GM23248 (cell line): Measurements from ENCODE around the gene FGF22. TPM values are rescaled to one million over a fixed set of nuclear protein-coding genes. Genes with fewer than 3 reads are reported as not detected.

Experiments used
- DNase-seq: peaks from one replicate; pipeline ENCODE4 v3.0.0-alpha.2; 2015
- H2AFZ ChIP-seq: fragments of 200-600 bp; sonication (generic); 2 replicates; pipeline ENCODE4 v1.6.1; 2016; ENCODE audit warnings: antibody characterized with exemption
- H3F3A ChIP-seq: fragments of 200-600 bp; sonication (generic); 2 replicates; pipeline ENCODE4 v1.6.1; 2016; ENCODE audit warnings: mild to moderate bottlenecking, antibody characterized with exemption, mixed run types; ENCODE audit not compliant: insufficient read depth
- H3K27ac ChIP-seq: fragments of 200-600 bp; sonication (generic); 2 replicates; pipeline ENCODE4 v1.5.1; 2016; ENCODE audit warnings: mild to moderate bottlenecking
- H3K27me3 ChIP-seq: fragments of 200-600 bp; sonication (generic); replicated peaks from 2 replicates; pipeline ENCODE4 v1.6.1; 2016; ENCODE audit warnings: mild to moderate bottlenecking; ENCODE audit not compliant: insufficient read depth
- H3K36me3 ChIP-seq: fragments of 200-600 bp; sonication (generic); 2 replicates; pipeline ENCODE4 v1.6.1; 2016; ENCODE audit warnings: low read depth, mild to moderate bottlenecking
- H3K4me1 ChIP-seq: fragments of 200-600 bp; sonication (generic); 2 replicates; pipeline ENCODE4 v1.6.1; 2016; ENCODE audit warnings: mild to moderate bottlenecking; ENCODE audit not compliant: insufficient read depth
- H3K4me2 ChIP-seq: fragments of 200-600 bp; sonication (generic); one replicate; pipeline ENCODE4 v1.6.1; 2016; ENCODE audit warnings: mild to moderate bottlenecking; ENCODE audit not compliant: unreplicated experiment
- H3K4me3 ChIP-seq: fragments of 200-600 bp; sonication (generic); 2 replicates; pipeline ENCODE4 v1.5.1; 2016; ENCODE audit warnings: mild to moderate bottlenecking
- H3K79me2 ChIP-seq: fragments of 200-600 bp; sonication (generic); 2 replicates; pipeline ENCODE4 v1.6.1; 2016; ENCODE audit warnings: mild to moderate bottlenecking; ENCODE audit not compliant: insufficient read depth
- H3K9ac ChIP-seq: fragments of 200-600 bp; sonication (generic); 2 replicates; pipeline ENCODE4 v1.6.1; 2016; ENCODE audit warnings: mild to moderate bottlenecking
- H3K9me2 ChIP-seq: fragments of 200-600 bp; sonication (generic); 2 replicates; pipeline ENCODE4 v1.6.1; 2016; ENCODE audit warnings: mixed run types, mild to moderate bottlenecking, moderate library complexity; ENCODE audit not compliant: insufficient read depth
- H3K9me3 ChIP-seq: fragments of 200-600 bp; sonication (generic); one replicate; pipeline ENCODE4 v1.6.1; 2017; ENCODE audit warnings: low read depth
- H4K20me1 ChIP-seq: fragments of 200-600 bp; sonication (generic); 2 replicates; pipeline ENCODE4 v1.6.0; 2016; ENCODE audit not compliant: insufficient read depth
- EZH2 ChIP-seq: fragments of 200-600 bp; sonication (generic); IDR thresholded peaks from 2 replicates; pipeline ENCODE4 v1.6.1; 2018; ENCODE audit warnings: antibody characterized with exemption, mild to moderate bottlenecking; ENCODE audit not compliant: insufficient read depth, poor library complexity, severe bottlenecking
- EZH2phosphoT487 ChIP-seq: fragments of 200-600 bp; sonication (generic); IDR thresholded peaks from 2 replicates; pipeline ENCODE4 v1.6.1; 2018; ENCODE audit warnings: antibody characterized with exemption, moderate library complexity, mild to moderate bottlenecking, low read depth; ENCODE audit not compliant: insufficient read depth
- WGBS, 2 experiments: methylation state at CpG; one replicate each; pipeline ENCODE4 v1.1.6; 2015 to 2017; ENCODE audit warnings: low lambda C conversion rate in 2 of 2, low coverage in 1 of 2; ENCODE audit errors: missing lambda C conversion rate in 2 of 2; 5-methylcytosine and 5-hydroxymethylcytosine counted together
- in situ Hi-C: fragments of 300-500 bp; cut with MboI; formaldehyde crosslinking; loops from 2 replicates; pipeline ENCODE4 v1.15.0; 2020
- polyA plus RNA-seq: library from polyadenylated mRNA; unstranded; fragments of >200 nt; fragmentation: Nextera tagmentation; extraction: Ambion mirVana; gene quantifications from 2 replicates; pipeline ENCODE4 v1.2.1, GENCODE V29; 2016
- total RNA-seq: library from RNA; depleted of rRNA; stranded (reverse); fragments of >200 nt; shearing (Covaris generic); gene quantifications from 2 replicates; pipeline ENCODE4 v1.2.3, GENCODE V29; 2014

Gene FGF22
- total and polyA plus RNA-seq, 2 experiments from 2014 or later, result 1.2 TPM; not detected in 1

GRCh38 chr19:595326-596262 lies 44.1 kb upstream of the FGF22 start:
- WGBS, 2 experiments, result 65 to 67% methylated on average over 40 to 42 of the region's 42 CpGs
- in situ Hi-C loops, result no loop called here
- no peak for DNase-seq

GRCh38 chr19:596263-596655 lies 43.4 kb upstream of the FGF22 start:
- Histone ChIP-seq H3F3A (no peaks in the 10 kb centered on the region), H4K20me1 (no peaks in the 10 kb centered on the region), H3K79me2 (no peaks in the 10 kb centered on the region), H2AFZ (no peak overlapping the region), H3K4me3 (no peak overlapping the region), H3K9me2 (no peaks in the 10 kb centered on the region), H3K9me3 (no peaks in the 10 kb centered on the region), H3K27me3 (no peaks in the 10 kb centered on the region; the same call in 1 of the 2 replicates), H3K9ac (no peak overlapping the region), H3K27ac (no peak overlapping the region), H3K4me2 (no peak overlapping the region), H3K36me3 (no peaks in the 10 kb centered on the region), H3K4me1 (no peaks in the 10 kb centered on the region)
- TF ChIP-seq EZH2, result no peak
- TF ChIP-seq EZH2phosphoT487, result no peak
- no peak for DNase-seq
- WGBS, 2 experiments, result 75 to 79% methylated on average over 16 of the region's 16 CpGs
- in situ Hi-C loops, result no loop called here

More at GRCh38 chr19:595326-596262, 44.1 kb upstream of the FGF22 start:
- Histone ChIP-seq H3K4me2 (no peak overlapping the region), H3K9ac (no peak overlapping the region), H3K27me3 (no peaks in the 10 kb centered on the region; the same call in 1 of the 2 replicates), H4K20me1 (no peaks in the 10 kb centered on the region), H3F3A (no peaks in the 10 kb centered on the region), H2AFZ (no peak overlapping the region), H3K79me2 (no peaks in the 10 kb centered on the region), H3K27ac (no peak overlapping the region), H3K4me1 (no peaks in the 10 kb centered on the region), H3K4me3 (no peak overlapping the region), H3K36me3 (no peaks in the 10 kb centered on the region), H3K9me3 (no peaks in the 10 kb centered on the region), H3K9me2 (no peaks in the 10 kb centered on the region)
- no peak for TF ChIP-seq EZH2
- TF ChIP-seq EZH2phosphoT487, result no peak

- Histone ChIP-seq H3K4me3 (no peak overlapping the region), H3K4me2 (no peak overlapping the region), H3K9me3 (no peaks in the 10 kb centered on the region), H3K27me3 (no peaks in the 10 kb centered on the region), H2AFZ (no peak overlapping the region), H4K20me1 (no peaks in the 10 kb centered on the region), H3K9me2 (no peaks in the 10 kb centered on the region), H3K4me1 (no peaks in the 10 kb centered on the region), H3K9ac (no peak overlapping the region), H3K36me3 (no peaks in the 10 kb centered on the region), H3F3A (no peaks in the 10 kb centered on the region), H3K27ac (no peak overlapping the region), H3K79me2 (no peaks in the 10 kb centered on the region)
- 54 to 56% methylated on average over 18 of the region's 18 CpGs for WGBS, 2 experiments
- in situ Hi-C loops, result no loop called here
- TF ChIP-seq EZH2, result no peak
- TF ChIP-seq EZH2phosphoT487, result no peak
- DNase-seq, result no peak
These were observed 42.0 kb upstream of the FGF22 start for GRCh38 chr19:597406-598315.

- no peaks in the 10 kb centered on the region for H3K79me2 ChIP-seq
- TF ChIP-seq EZH2phosphoT487 (no peak), EZH2 (no peak)
- H3K9ac ChIP-seq, result no peak overlapping the region
- no peaks in the 10 kb centered on the region for H3K27me3 ChIP-seq
- no peak overlapping the region for H3K4me2 ChIP-seq
- no peaks in the 10 kb centered on the region for H3F3A ChIP-seq
- H2AFZ ChIP-seq, result no peak overlapping the region
- no peaks in the 10 kb centered on the region for H4K20me1 ChIP-seq
- no peak overlapping the region for H3K4me3 ChIP-seq
- no peak for DNase-seq
- H3K9me2 ChIP-seq, result no peaks in the 10 kb centered on the region
- 85 to 86% methylated on average over 28 of the region's 28 CpGs for WGBS, 2 experiments
- no peaks in the 10 kb centered on the region for H3K36me3 ChIP-seq
- H3K9me3 ChIP-seq, result no peaks in the 10 kb centered on the region
- H3K27ac ChIP-seq, result no peak overlapping the region
- in situ Hi-C loops, result no loop called here
- H3K4me1 ChIP-seq, result no peaks in the 10 kb centered on the region
These were observed 38.4 kb upstream of the FGF22 start for GRCh38 chr19:601310-601709.
